EL (cell line): Measurements from ENCODE around the gene COMP.
"Not testable (repeated sequence)": the region's sequence is repeated elsewhere in the genome, so short reads cannot be mapped to it uniquely, and the experiment has no call there.

Source experiments
- DNase-seq: peaks from one replicate; pipeline ENCODE4 v3.0.0-alpha.2; 2016

COMP gene

GRCh38 chr19:18790566-18791314 is at the start of gene COMP:
TSS of gene COMP (minus strand) at chr19:18791305. CDS start at chr19:18791269, 36 bp downstream.
- DNase-seq, result no peak

DNA sequence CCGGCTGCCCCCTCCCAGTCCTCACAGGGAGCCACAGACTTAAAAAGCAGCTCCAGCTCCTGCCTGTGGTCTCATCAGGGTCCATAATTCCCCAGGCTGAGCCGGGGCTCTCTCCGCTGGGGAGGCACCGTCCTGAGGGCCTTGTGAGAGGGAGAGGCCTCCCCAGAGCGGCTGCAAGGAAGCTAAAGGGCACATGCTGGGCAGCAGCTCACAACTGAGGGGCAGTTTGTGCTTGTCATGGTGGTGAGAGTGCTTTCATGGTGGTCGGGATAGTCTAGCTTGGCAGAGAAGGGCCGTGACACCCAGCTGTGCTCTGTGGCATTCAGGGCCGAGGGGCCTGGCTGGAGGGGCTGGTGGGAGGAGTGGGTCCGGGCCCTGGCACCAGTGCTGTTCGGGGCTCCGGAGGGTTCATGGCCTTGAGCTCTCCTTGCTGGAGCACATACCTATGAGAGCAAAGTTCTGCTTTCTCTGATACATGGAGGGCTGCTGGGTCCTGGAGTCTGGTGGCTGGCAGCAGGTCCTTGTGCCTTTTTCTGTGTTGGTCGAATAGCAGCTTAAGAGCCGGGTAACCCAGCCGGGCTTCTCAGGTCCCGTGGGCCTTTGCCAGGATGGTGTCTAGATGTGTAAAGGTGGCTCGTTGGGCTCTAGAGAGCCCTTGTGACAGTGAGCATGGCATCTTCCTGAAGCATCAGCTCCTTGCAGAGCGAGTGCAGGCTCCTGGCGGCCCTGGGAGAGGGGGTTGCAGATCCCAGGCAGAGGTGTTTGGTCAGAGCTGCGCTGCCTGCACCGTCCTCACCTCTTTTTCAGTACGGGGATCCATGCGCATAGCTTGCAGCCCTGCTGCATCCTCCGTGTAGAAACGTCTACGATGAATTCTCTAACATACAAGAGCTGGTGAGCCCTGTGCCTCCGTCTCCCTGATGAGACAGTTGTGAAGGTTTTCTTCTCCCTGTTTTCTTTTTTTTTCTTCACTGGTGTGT is 49.5 kb upstream of the COMP start:
- DNase-seq, result no peak

DNA sequence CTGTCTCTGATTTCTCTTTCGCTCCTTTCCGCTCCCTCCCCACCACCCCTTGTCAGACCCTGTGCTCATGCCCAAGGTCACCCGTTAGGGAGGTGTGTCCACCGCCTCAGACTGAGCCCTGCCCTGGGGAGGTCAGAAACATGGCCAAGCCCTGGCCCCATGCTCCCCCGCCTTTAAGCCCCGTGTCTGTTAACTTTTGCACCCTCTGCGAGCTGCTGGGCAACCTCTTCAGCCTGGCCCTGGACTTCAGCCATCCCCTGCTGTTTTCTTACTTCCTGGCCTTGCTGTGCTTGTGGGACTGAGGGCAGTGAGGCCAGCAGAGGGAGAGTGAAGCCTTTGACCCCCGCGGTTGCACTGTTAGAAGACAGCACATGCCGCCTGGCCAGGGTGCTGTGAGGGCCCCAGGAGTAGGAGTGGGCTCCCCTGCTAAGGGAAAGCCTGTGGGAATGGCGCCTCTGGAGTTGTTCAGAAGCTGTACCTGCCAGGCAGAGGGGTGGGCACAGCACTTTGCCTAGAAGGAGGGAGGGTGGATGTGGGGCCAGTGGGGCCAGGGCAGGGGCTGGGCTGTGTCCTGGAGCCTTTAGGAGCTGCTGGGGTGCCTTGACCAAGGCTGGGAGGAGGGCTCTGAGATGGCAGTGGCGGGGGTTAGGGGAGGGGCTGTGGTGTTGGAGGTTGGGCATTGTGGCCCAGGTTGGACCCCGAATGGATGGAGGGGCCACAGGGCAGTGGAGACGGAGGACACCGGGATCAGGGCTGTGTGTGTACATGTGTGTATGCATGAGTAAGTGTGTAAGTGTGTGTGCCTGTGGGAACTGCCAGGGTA is 48.6 kb upstream of the COMP start:
- DNase-seq, result peak; percentile 25

- no peak for DNase-seq
Observed at GRCh38 chr19:18834644-18834984, 43.5 kb upstream of the COMP start.

DNA sequence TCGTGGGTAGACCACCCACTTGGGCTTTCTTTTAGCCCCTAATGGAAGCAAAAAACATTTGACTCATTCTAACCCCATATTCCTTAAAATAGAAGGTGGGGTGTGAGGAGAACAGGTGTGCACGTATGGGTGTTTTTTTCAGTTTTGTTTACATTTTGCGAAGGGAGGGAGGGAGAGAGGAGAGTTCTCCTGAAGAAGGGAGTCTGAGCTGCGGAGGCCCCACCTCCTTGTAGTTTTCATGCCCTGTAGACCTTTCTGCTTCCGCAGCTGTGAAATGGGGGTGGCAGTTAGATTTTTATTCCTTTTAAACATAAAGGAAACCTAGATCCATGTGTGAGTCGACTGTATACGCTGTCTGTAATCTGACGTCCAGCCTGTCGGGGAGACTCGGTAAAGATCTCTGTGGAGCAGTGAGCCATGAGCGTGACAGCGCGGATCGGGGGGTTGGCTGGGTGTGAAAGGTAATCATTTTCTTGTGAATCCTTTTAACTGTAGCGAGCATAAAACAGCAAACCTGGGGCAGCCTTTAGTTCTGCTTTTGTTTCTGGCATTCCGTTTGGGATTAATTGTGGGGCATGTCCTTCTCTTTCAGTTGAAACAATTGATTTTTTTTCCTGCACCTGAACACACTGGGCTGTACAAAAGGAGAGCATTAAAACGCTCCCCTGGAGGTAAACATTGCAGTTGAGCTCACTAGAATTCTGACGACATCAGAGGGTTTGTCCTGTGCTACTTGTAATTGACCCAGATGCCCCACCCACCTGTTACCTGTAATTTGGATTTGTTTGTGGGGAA is 42.9 kb upstream of the COMP start:
- no peak for DNase-seq

DNA sequence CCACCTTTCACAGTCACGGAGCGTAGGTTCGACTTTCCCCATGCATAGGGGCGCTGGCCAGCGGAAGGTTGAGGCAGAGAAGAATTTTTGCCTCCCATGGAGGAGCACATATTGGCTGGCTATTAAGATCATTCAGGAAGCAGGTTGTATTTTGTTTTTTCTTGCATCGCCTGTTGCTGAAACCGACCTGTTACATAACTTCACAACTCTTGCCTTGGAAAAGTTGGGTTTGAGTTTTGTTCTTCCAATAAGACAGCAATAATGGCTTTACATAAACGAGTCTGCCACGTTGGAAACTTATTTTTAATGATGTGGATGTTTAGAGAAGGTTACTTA is 42.0 kb upstream of the COMP start:
- no peak for DNase-seq

DNA sequence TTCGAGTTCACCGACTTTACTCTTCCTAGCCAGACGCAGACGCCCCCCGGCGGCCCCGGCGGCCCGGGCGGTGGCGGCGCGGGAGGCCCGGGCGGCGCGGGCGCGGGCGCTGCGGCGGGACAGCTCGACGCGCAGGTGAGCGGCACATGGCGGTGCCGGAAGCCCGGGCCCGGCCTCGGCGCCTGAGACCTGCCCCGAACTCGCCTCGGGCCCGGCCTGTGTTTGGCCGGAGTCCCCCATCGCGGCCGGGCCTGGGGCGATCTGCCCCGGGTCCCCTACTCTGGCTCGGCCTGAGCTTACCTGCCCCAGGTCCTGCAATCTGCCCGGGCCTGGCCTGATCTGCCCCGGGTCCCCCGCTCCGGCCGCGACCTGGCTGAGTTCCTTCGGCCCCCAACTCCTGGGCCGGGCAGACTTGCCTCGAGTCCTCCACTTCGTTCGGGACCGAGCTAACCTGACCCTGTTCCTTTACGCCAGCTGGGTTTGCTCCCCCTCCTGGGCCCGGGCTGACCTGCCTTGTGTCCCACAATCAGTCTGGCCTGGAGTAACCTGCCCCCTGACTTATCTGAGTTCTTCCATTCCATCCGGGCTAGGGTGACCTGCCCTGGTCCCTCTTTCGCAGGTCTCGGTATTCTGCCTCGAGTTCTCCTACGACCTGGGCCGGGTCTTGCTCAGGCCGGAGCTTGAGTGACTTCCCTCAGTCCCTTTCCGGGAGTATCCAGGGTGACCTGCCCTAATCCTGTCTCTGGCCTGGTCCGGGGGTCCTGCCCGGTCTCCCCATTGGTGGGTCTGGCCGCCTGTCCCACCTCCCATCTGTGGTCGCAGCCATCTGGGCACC is 41.4 kb upstream of the COMP start:
- peak; percentile 38 for DNase-seq

DNA sequence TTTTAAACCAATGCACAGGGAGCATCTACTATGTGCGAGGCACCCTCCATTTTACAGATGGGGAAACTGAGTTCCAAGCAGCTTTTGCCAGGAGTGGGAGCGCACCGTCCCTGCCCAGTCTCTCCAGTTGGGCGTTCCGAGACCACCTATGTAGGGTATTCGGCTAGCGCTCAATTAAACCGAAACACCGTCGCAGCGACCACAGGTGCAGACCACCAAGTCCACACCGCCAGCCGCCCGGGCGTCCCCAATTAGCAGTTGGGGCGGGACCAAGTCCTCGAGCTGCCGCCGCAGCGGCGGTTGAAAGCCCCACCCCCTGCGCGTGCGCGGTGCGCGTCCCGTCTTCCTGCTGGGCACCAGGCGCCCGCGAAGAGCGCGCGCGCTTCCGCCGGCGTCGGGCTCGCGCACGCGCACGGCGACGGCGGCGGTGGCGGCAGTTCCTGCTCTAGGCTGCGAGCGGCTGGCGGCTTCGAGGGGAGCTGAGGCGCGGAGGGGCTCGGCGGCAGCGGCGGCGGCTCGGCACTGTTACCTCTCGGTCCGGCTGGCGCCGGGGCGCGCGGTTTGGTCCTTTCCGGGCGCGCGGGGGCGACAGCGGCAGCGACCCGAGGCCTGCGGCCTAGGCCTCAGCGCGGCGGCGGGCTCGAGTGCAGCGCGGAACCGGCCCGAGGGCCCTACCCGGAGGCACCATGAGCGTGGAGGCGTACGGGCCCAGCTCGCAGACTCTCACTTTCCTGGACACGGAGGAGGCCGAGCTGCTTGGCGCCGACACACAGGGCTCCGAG is 40.6 kb upstream of the COMP start, which contains the start of gene UPF1:
TSS of gene UPF1 (plus strand) at position 436 of the 782 bp plus-strand sequence. CDS start at position 687, 251 bp downstream.
- DNase-seq, result peak; percentile 91

GRCh38 chr19:18830488-18830887 is 39.4 kb upstream of the COMP start:
- no peak for DNase-seq

- DNase-seq, result no peak
Observed at GRCh38 chr19:18828786-18829185, 37.7 kb upstream of the COMP start.

GRCh38 chr19:18817574-18817973 is 26.5 kb upstream of the COMP start:
- no peak for DNase-seq

- DNase-seq, result not testable (repeated sequence)
Observed at GRCh38 chr19:18816645-18817044, 25.5 kb upstream of the COMP start.

GRCh38 chr19:18815673-18816072 is 24.6 kb upstream of the COMP start:
- DNase-seq, result no peak

GRCh38 chr19:18814063-18814462 is 23.0 kb upstream of the COMP start:
- no peak for DNase-seq

DNA sequence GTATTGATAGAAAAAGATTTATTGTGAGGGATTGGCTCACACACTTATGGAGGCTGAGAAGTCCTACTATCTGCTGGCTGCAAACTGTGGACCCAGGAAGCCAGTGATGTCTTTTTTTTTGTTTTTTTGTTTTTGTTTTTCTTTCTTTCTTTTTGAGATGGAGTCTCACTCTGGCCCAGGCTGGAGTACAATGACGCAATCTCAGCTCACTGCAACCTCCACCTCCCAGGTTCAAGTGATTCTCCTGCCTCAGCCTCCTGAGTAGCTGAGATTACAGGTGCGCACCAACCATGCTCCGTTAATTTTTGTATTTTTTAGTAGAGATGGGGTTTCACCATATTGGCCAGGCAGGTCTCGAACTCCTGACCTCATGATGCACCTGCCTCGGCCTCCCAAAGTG is 20.5 kb upstream of the COMP start:
- DNase-seq, result not testable (repeated sequence)

GRCh38 chr19:18809149-18809868 is 18.2 kb upstream of the COMP start:
- DNase-seq, result peak; percentile 78

GRCh38 chr19:18807861-18808331 is 16.8 kb upstream of the COMP start:
- no peak for DNase-seq

GRCh38 chr19:18804643-18805042 is 13.5 kb upstream of the COMP start:
- no peak for DNase-seq

GRCh38 chr19:18804139-18804601 is 13.1 kb upstream of the COMP start:
- no peak for DNase-seq
